Upper lobe of left lung (tissue), 4 donors: ENCODE data around the gene ARHGAP24.

ENCODE experiments used
- CTCF ChIP-seq, 6 experiments: fragments of 450-650 bp in 4 of 6; fragments of 200-600 bp in 2 of 6; sonication (generic) in 2 of 6; IDR thresholded peaks; one replicate each; pipeline ENCODE4 v1.5.1; 2016 to 2019; ENCODE audit warnings: antibody characterized with exemption in 6 of 6
- POLR2AphosphoS5 ChIP-seq, 2 donors: sonication (generic); formaldehyde crosslinking; IDR thresholded peaks; one replicate each; pipeline ENCODE4 v1.5.1; 2017; ENCODE audit warnings: antibody characterized with exemption in 2 of 2

GRCh38 chr4:85658766-85659439 lies 184.0 kb downstream of the ARHGAP24 start:
- TF ChIP-seq CTCF (IDR thresholded peaks at IDR 0.05) = no peak
- TF ChIP-seq POLR2AphosphoS5 (IDR thresholded peaks at IDR 0.05) = no peak
